GM20431 (cell line): Measurements from ENCODE around the gene IL17RA.

Experiments used
- in situ Hi-C: fragments of 300-500 bp; cut with MseI, MboI; formaldehyde crosslinking; loops from one replicate; pipeline ENCODE4 v1.15.0; 2020; ENCODE audit warnings: low sequenced_read_pairs; ENCODE audit not compliant: unreplicated experiment

Gene IL17RA

GRCh38 chr22:17104336-17104935, 19.6 kb downstream of the IL17RA start:
- in situ Hi-C loops: no loop called here

- in situ Hi-C loops: no loop called here
These were observed 20.6 kb downstream of the IL17RA start for GRCh38 chr22:17105143-17106129.

DNA sequence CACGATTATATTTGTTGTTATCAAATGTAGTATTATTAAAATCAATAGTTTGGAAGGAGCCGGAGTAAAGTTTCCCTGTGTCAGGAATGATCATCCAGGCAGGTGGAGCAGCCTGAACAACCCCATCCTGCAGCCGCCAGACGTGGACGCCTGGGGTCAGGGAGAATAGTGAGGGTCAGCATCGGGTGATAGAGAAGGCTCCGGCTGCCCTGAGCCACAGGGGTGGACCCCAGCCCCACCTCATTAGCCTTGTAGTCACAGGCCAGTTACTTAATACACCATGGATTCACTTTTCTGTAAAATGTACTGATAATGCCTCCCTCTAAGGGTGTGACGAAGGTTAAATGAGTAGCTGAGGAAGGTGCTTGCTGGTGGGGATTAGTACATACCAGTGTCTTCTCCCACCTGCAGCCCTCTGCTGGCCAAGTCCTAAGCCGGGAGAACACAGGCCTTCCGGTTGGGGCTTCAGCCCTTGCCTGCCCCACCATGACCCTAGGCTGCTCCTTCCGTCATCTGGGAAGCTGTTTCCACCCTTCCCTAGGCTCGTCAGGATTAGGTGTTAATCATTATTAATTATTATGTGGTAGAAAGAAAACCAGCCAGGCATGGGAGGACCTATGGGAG, 21.5 kb downstream of the IL17RA start:
- in situ Hi-C loops: no loop called here

DNA sequence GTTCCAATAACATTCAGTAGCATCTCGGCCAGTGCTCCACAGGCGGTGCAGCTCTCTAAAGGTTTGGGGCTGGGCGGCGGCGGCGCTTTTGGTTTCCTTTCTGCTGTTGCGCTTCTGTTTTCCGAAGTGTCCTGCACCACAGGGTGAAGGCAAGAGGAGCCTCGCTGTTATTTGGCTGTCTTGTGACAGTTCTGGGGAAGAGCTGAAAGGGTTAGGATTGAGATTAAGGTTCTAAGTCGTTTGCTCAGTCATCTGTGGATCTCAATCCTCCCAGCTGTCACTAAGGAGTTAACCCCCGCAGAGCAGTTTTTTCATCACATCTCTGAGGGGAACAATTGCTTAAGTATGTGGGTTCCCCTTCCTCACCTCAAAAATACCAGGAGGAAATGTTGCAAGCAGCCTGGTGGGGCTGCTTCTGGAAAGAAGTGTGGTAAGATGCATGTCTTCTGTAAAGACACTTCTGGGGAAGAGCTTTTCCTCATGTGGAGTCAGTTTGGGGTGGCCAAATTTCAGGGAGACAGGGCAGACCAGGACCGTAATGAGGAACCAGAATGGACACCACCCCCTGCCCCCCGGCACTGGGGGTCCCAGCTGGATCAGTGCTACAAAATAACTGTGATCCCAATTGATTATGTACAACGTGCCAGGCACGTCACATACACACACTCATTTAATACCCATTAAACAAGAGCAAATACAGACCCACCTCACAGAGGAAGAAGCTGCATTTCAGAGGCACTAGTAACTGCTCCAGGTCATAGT, 22.2 kb downstream of the IL17RA start:
- in situ Hi-C loops: no loop called here

- in situ Hi-C loops: no loop called here
These were observed 22.7 kb downstream of the IL17RA start for GRCh38 chr22:17107547-17107810.

DNA sequence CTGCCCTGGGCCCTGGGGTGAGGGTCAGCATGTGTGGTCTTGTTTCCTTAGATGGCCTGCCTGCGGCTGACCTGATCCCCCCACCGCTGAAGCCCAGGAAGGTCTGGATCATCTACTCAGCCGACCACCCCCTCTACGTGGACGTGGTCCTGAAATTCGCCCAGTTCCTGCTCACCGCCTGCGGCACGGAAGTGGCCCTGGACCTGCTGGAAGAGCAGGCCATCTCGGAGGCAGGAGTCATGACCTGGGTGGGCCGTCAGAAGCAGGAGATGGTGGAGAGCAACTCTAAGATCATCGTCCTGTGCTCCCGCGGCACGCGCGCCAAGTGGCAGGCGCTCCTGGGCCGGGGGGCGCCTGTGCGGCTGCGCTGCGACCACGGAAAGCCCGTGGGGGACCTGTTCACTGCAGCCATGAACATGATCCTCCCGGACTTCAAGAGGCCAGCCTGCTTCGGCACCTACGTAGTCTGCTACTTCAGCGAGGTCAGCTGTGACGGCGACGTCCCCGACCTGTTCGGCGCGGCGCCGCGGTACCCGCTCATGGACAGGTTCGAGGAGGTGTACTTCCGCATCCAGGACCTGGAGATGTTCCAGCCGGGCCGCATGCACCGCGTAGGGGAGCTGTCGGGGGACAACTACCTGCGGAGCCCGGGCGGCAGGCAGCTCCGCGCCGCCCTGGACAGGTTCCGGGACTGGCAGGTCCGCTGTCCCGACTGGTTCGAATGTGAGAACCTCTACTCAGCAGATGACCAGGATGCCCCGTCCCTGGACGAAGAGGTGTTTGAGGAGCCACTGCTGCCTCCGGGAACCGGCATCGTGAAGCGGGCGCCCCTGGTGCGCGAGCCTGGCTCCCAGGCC, 23.7 kb downstream of the IL17RA start:
- in situ Hi-C loops: no loop called here

DNA sequence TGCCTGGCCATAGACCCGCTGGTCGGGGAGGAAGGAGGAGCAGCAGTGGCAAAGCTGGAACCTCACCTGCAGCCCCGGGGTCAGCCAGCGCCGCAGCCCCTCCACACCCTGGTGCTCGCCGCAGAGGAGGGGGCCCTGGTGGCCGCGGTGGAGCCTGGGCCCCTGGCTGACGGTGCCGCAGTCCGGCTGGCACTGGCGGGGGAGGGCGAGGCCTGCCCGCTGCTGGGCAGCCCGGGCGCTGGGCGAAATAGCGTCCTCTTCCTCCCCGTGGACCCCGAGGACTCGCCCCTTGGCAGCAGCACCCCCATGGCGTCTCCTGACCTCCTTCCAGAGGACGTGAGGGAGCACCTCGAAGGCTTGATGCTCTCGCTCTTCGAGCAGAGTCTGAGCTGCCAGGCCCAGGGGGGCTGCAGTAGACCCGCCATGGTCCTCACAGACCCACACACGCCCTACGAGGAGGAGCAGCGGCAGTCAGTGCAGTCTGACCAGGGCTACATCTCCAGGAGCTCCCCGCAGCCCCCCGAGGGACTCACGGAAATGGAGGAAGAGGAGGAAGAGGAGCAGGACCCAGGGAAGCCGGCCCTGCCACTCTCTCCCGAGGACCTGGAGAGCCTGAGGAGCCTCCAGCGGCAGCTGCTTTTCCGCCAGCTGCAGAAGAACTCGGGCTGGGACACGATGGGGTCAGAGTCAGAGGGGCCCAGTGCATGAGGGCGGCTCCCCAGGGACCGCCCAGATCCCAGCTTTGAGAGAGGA, 24.5 kb downstream of the IL17RA start:
- in situ Hi-C loops: no loop called here

DNA sequence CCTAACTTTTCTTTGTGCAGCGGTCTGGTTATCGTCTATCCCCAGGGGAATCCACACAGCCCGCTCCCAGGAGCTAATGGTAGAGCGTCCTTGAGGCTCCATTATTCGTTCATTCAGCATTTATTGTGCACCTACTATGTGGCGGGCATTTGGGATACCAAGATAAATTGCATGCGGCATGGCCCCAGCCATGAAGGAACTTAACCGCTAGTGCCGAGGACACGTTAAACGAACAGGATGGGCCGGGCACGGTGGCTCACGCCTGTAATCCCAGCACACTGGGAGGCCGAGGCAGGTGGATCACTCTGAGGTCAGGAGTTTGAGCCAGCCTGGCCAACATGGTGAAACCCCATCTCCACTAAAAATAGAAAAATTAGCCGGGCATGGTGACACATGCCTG, 25.2 kb downstream of the IL17RA start:
- in situ Hi-C loops: no loop called here

DNA sequence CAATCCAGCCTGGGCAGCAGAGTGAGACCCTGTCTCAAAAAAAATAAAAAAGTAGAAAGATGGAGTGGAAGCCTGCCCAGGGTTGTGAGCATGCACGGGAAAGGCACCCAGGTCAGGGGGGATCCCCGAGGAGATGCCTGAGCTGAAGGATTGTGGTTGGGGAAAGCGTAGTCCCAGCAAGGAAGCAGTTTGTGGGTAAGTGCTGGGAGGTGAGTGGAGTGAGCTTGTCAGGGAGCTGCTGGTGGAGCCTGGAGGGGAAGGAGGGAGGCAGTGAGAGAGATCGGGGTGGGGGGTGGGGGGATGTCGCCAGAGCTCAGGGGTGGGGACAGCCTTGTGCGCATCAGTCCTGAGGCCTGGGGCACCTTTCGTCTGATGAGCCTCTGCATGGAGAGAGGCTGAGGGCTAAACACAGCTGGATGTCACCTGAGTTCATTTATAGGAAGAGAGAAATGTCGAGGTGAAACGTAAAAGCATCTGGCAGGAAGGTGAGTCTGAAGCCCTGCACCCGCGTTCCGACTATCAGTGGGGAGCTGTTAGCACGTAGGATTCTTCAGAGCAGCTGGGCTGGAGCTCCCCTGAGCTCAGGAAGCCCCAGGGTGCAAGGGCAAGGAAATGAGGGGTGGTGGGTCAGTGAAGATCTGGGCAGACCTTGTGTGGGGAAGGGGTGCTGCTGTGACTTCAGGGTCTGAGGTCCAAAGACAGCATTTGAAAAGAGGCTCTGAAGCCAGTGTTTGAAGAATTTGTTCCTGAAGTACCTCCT, 26.2 kb downstream of the IL17RA start:
- in situ Hi-C loops: no loop called here

- in situ Hi-C loops: no loop called here
These were observed 27.8 kb downstream of the IL17RA start for GRCh38 chr22:17112491-17113042.

- in situ Hi-C loops: no loop called here
These were observed 28.8 kb downstream of the IL17RA start for GRCh38 chr22:17113600-17113999.

- in situ Hi-C loops: no loop called here
These were observed 29.5 kb downstream of the IL17RA start for GRCh38 chr22:17114173-17114897.

- in situ Hi-C loops: no loop called here
These were observed 30.1 kb downstream of the IL17RA start for GRCh38 chr22:17114898-17115235.

- in situ Hi-C loops: no loop called here
These were observed 30.4 kb downstream of the IL17RA start for GRCh38 chr22:17115236-17115635.

- in situ Hi-C loops: no loop called here
These were observed 31.3 kb downstream of the IL17RA start for GRCh38 chr22:17115945-17116565.

DNA sequence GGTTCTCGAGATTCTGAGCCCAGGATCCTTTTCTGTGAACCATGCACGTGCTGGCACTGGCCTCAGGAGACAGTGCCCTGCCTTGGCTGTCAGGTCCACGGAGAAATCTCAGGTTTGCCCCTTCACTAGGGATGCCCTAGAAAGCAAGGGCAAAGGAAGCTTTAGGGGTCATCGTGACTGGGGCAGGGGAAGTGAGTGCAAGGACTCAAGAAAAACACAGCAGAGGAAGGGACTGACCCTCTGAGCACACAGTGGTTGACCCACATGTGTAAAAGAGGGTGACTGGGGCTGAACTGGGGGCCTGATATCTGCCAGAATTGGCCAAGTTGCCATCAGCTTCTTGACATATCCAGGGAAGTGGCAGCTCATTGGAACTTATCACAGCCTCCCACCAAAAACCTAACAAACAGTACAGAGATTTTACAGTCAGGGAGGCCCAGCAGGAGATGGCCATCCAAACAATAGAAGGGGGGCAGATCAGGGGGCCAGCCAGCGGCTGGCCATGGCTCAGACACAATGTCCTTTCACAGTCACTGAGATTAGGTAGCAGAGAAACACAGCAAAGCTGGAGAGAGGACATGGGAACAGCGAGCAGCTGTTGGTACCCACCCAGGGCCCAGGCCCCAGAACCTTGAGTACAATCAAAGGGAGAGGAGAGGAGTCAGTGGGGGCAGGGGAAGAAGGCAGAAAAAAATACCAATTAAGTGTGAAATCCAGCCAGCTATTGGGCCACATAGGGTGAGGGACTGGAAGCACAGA, 32.0 kb downstream of the IL17RA start:
- in situ Hi-C loops: no loop called here
